Measurements from ENCODE around the gene OGFOD3.
"Not testable (repeated sequence)": the region's sequence is repeated elsewhere in the genome, so short reads cannot be mapped to it uniquely, and the experiment has no call there.

OGFOD3 gene

DNA sequence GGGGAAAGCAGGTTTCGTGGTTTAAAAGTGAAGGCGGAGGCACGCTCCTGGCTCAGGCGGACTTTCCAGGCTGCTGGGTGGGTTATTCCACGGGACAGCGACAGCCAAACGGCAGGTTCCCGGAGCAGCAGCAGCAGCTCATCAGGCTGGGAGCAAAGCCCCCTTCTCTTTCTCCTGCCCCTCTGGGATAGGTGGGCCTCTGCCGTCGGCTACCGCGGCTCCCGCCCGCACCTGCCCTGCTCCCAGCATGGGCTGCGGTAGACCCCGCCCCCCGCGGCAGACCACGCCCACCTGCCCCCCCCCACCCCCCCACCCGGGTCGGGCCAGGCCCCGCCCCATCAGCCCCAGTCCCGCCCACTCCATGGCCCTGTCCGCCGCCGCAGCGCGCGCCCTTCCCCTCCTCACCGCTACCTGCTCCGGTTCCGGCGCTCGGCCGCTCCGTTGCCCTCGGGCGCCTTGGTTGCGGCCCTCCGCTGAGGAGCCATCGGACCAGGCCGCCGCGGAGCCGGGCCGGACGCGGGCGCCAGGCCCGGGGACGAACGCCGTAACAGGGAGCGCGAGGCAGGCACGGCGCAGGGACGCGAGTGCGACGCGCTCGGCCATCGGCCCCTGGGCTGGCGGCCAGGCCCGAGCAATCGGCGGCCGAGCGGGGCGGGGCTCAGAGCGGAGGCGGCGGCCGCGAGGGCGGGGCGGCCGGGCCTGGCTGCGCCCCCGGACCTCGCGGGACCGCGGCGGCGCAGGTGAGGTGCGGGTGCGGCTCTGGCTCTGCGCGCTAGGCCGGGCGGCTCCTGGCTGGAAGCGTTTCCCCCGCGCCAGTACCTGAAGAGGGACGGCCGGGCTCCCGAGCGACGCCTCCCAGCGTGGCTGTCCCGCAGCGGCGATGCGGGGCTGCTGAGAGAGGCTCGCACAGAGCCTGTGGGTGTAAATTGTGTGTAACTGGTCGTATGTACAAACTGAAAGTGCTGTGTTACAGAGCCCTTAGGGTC lies at the start of gene OGFOD3, which contains the start of gene HEXD:
Gene OGFOD3, minus strand, starts transcription at position 586 of the 986 bp plus-strand sequence. Its CDS starts 101 bp downstream, at position 485.
Gene HEXD, plus strand, starts transcription at position 347 of the 986 bp plus-strand sequence. CDS start 1,453 bp downstream, outside the sequence.
- peak; percentile 95 for DNase-seq

DNA sequence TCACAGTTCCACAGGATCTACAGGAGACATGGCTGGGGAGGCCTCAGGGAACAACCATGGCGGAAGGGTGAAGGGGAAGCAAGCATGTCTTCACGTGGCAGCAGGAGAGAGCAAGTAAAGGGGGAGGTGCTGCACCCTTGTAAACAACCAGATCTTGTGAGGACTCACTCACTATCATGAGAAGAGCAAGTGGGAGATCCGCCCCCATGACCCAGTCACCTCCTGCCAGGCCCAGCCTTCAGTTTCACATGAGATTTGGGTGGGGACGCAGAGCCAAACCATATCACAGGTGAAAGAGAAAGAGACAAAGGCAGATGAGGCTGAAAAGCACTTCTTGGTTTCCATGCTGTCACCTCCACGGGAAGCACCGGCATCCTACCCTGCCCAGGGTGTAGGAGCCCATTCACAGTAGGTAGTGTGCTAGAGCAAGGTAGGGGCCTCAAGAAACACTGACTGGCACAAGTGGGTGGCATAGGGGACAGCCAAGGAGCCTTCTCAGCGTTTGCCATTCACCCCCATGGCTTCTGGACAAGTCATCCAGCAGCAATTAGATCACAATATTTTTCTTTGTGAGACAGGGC lies 46.7 kb upstream of the OGFOD3 start:
- no peak for DNase-seq

GRCh38 chr17:82464567-82464929 lies 46.2 kb upstream of the OGFOD3 start:
- no peak for DNase-seq

GRCh38 chr17:82463925-82464566 lies 45.7 kb upstream of the OGFOD3 start:
- DNase-seq, result no peak

GRCh38 chr17:82463391-82463790 lies 45.0 kb upstream of the OGFOD3 start:
- no peak for DNase-seq

DNA sequence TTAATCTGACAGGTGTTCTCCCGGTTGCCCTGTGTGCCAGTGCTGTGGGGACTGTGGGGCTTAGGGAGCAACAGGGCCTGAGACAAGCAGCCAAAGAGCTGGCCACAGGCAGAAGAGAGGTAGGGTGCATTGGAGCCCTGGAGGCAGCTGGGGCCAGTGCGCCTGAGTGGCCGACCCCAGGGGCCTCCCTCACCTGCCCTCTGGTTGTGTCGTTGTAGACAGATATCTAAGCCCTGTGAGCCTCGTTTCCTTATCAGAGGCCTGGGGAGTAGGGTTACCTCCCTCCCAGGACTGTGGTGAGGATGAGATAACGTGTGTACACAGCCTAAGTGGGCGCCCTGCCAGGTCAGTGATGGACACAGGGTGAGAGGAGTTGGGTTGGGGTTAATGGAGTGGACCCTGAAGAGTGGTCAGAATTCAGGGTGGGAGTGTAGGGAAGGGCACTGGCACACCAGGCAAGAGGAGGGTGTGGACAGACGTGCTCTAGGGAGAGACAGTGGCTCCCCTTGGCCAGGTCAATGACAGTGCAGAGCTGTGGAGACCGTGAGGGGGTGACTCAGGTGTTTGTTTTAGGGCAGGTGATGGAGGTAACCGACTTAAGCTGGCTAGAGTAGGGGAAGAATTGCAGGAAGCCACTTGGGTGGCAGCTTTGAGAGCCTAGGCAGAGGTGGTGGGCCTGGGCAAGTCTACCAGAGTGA lies 43.6 kb upstream of the OGFOD3 start:
- peak; percentile 16 for DNase-seq

GRCh38 chr17:82459936-82460335 lies 41.5 kb upstream of the OGFOD3 start:
- DNase-seq, result not testable (repeated sequence)

GRCh38 chr17:82458885-82459424 lies 40.6 kb upstream of the OGFOD3 start:
- peak; percentile 41 for DNase-seq

DNA sequence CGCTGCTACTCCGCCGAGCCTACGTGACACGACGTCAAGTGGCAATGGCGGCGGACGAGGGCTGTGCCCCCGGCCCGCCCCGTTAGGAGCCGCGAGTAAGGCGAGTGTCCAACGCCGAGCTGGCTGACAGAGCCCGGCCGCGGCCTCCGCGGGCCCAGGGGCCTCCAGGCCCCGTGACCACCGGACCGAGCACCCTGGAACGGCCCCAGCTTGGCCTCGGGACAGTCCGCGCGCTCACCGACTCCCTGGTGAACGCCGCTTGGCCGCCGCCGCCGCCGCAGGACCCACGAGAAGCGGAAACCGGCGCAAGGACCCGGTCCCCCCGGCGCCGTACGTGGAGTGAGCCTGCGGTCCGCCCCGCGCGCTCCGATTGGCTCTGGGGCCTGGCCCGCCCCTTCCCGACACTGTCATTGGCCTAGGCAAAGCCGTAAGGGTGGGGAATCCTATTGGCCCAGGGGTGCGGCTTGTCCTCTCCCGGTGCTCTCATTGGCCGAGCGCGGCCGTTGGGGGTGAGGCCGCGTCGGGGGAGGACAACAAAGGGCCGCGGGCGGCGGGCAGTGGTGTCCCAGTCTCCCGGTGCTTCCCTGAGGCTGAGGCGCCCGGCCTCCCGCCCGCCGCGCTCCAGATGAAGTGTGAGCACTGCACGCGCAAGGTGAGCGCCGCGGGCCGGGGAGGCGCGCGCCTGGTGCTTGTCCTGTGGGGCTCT lies 39.9 kb upstream of the OGFOD3 start, which contains the start of gene NARF:
Gene NARF, plus strand, starts transcription at position 563 of the 706 bp plus-strand sequence. Its CDS starts 63 bp downstream, at position 626.
- peak; percentile 100 for DNase-seq

DNA sequence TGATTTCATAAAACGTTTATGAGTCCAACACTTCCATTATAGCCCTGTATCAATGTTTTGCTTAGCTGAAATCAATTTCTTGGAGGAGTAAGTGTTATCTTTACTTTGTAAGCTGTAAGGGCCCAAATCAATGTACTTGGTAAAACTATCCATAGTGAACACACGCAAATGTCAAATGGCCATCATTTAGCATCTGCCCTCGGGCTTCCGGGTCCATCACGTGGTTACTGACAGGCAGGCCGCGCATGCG lies 39.5 kb upstream of the OGFOD3 start:
- DNase-seq, result no peak

GRCh38 chr17:82457073-82457928 lies 38.9 kb upstream of the OGFOD3 start:
- DNase-seq, result peak; percentile 24

DNA sequence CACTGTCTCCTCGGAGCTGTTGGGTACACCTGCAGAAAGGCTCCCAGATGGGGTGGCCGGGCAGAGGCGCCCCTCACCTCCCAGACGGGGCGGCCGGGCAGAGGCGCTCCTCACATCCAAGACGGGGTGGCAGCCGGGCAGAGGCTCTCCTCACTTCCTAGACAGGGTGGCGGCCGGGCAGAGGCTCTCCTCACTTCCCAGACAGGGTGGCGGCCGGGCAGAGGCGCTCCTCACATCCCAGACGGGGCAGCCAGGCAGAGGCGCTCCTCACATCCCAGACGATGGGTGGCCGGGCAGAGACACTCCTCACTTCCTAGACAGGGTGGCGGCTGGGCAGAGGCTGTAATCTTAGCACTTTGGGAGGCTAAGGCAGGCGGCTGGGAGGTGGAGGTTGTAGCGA lies 35.3 kb upstream of the OGFOD3 start:
- DNase-seq, result not testable (repeated sequence)

DNA sequence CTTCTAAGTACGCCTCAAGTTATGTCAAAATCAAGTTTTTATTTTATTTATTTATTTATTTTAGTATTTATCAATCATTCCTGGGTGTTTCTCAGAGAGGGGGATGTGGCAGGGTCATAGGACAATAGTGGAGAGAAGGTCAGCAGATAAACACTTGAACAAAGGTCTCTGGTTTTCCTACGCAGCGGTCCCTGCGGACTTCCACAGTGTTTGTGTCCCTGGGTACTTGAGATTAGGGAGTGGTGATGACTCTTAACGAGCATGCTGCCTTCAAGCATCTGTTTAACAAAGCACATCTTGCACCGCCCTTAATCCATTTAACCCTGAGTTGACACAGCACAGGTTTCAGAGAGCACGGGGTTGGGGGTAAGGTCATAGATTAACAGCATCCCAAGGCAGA lies 34.8 kb upstream of the OGFOD3 start:
- DNase-seq, result not testable (repeated sequence)

DNA sequence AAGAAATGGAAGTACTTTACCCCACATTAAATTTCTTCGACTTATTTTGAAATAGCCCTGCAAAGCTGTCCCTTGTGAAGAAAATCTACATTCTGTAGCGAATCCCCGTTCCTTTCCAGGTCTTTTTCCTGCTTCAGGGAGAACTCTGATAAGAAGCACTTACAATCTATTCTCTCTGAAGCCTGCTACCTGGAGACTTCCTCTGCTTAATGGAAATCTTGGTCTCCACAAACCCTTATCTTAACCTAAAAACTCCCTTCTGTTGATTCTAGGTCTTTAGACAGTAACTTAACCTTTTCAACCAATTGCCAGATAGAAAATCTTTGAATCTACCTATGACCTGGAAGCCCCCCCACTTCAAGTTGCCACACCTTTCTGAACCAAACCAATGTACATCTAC lies 33.8 kb upstream of the OGFOD3 start:
- no peak for DNase-seq

DNA sequence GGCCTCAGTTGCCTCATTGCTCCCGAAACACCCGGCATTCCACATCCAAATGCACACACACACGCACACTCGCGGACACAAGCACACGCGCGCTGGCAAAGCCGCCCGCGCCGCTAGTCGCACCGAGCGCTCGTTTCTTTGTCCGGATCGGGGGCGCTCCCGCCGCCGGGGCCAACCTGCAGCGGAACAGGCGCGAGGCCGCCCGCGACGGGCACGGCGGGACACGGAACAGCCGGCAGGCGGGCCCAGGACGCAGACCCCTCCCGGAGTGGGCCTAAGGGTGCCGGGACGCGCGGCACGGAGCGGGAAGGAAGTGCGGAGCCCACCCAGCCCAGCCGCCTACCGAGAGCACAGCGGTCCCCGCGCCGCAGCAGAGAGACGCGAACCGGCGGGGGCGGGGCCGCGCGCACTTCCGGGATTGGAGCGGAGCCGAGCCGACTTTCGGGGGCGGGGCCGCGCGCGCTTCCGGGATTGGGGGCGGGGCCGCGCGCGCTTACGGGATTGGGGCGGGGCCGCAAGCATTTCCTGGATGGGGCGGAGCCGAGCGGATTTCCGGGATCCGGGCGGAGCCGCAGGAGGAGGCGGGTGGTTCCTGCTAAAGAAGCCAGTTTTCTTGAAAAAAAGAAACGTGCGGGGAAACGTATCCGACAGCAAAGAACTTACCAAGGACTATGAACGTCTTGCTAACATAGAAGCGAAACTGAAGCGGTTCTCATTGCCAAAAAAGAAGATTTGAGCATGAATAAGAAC lies 32.1 kb upstream of the OGFOD3 start, which contains the start of gene CYBC1:
Gene CYBC1, minus strand, starts transcription at position 396 of the 750 bp plus-strand sequence. CDS start 1,498 bp downstream, outside the sequence.
- DNase-seq, result peak; percentile 98

DNA sequence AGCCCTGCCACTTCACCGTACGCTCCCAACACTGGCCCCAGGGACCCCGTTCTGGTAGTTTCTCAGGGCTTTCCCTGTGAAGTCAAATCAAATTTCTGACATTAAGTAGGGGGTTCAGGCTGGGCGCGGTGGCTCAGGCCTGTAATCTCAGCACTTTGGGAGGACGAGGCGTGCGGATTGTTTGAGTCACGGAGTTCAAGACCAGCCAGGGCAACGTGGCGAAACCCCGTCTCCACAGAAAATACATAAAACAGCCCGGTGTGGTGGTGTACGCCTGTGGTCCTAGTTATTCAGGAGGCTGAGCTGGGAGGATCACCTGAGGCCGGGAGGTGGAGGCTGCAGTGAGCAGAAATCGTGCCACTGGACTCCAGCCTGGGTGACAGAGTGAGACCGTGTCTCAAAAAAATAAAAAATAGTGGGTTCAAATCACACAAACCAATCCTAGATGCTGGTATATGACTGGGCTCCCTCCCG lies 31.5 kb upstream of the OGFOD3 start:
- no peak for DNase-seq

GRCh38 chr17:82449131-82449882 lies 30.9 kb upstream of the OGFOD3 start:
- DNase-seq, result peak; percentile 16

DNA sequence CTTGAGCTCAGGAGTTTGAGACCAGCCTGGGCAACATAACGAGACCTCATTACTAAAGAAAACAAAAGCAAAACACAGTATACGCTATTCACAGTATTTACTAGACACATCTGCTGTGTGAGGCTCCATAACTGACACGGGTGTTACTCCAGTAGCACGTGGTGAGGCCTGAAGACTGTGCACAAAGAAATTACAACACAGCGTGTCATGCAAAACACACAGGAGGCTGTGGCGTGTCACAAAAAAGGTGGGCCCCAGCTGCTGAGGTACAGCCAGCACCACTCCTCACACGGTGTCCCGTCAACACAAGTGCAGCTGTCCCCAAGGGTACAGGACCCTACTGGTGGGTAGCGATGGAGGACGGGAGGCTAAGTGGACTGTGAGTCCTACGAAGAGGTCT lies 29.5 kb upstream of the OGFOD3 start:
- no peak for DNase-seq

DNA sequence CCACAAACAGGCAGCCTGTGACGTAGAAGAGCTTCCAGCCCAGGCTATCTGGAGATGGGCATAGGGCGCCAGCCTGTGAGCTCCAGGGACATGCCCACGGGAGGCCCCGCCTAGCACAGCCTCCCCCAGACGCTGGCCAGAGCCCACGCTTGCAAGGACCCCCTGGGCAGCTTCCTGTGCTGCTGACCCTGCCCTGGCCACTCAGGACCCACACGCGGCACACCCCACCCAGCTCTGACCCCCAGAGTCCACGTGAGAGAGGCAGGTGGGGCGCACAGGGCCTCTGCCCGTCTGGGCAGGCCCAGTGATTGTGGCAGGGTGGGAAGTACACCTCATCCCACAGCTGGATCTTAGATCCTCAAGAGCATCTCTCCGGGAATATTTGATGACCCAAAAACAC lies 28.3 kb upstream of the OGFOD3 start:
- no peak for DNase-seq

Data from NCI-H345 (cell line).